ENCODE measurements around the gene CHD8.

- TF ChIP-seq CTCF (IDR thresholded peaks at IDR 0.05; ENCODE audit: low read length) (no peak), EZH2 (IDR thresholded peaks at IDR 0.05; ENCODE audit: borderline replicate concordance, low read length) (no peak)
These were observed 81.9 kb downstream of the CHD8 start for GRCh38 chr14:21373980-21374379.

Measured in OCI-LY1 (cell line).